ENCODE data around the gene KBTBD8.

Gene KBTBD8

GRCh38 chr3:67037615-67038014 is 39.5 kb downstream of the KBTBD8 start:
- DNase-seq: no peak

- no peak for DNase-seq
Measured at GRCh38 chr3:67044295-67044694, 46.2 kb downstream of the KBTBD8 start.

- no peak for DNase-seq
Measured at GRCh38 chr3:67044955-67045354, 46.8 kb downstream of the KBTBD8 start.

GRCh38 chr3:67045711-67046465 is 47.8 kb downstream of the KBTBD8 start:
- no peak for DNase-seq

- no peak for DNase-seq
Measured at GRCh38 chr3:67047051-67047450, 48.9 kb downstream of the KBTBD8 start.

- no peak for DNase-seq
Measured at GRCh38 chr3:67048067-67048714, 50.1 kb downstream of the KBTBD8 start.

- DNase-seq: no peak
Measured at GRCh38 chr3:67048715-67049074, 50.6 kb downstream of the KBTBD8 start.

- no peak for DNase-seq
Measured at GRCh38 chr3:67059443-67059842, 61.3 kb downstream of the KBTBD8 start.
